Breast epithelium (tissue), 3 donors: ENCODE data around the gene GSTA5.

Experiments used
- CTCF ChIP-seq, 3 donors: fragments of 450-650 bp; IDR thresholded peaks; one replicate each; pipeline ENCODE4 v1.5.1; 2016 to 2017; ENCODE audit warnings: antibody characterized with exemption in 3 of 3, mild to moderate bottlenecking in 3 of 3, moderate library complexity in 3 of 3
- POLR2A ChIP-seq: fragments of 450-650 bp; IDR thresholded peaks from one replicate; pipeline ENCODE4 v1.6.1; 2016; ENCODE audit warnings: antibody characterized with exemption, mild to moderate bottlenecking, moderate library complexity
- POLR2AphosphoS5 ChIP-seq, 3 donors: sonication (generic); formaldehyde crosslinking; IDR thresholded peaks; one replicate each; pipeline ENCODE4 v1.6.1; 2017; ENCODE audit warnings: antibody characterized with exemption in 3 of 3

DNA sequence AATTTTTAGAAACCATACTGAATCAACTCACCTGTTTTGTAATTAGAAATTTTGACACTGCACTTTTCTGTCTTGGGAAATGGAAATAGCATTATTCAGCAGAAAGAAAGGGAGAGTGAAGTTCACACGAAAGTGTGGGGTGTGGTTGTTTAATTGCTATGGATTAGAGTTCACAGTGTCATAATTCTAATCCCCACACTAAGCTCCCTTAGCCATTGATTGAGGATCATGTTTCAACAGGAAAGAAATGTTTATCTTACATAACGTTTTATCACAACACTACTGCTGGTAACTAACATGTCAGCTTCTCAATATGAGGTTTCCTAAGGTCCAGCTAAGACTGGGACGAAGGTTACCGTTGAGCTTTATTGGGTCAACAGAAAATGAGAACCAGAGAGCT lies 31.4 kb upstream of the GSTA5 start:
- TF ChIP-seq CTCF (IDR thresholded peaks at IDR 0.05) (no peak), POLR2AphosphoS5 (IDR thresholded peaks at IDR 0.05) (no peak), POLR2A (no peak)
